OCI-LY3 (cell line): Measurements from ENCODE around the gene COBL.

Experiments used
- H2AFZ ChIP-seq: fragments of 200-600, 300-600 bp; shearing (Covaris generic); 2 replicates; pipeline ENCODE4 v1.6.0; 2014; ENCODE audit warnings: antibody characterized with exemption, low read depth, low read length
- H3K27ac ChIP-seq: fragments of 200-600, 300-600 bp; sonication (generic); 2 replicates; pipeline ENCODE4 v1.5.1; 2014; ENCODE audit warnings: mild to moderate bottlenecking, low read length, moderate library complexity, mixed read lengths
- H3K27me3 ChIP-seq: fragments of 200-600, 300-600 bp; sonication (generic); 2 replicates; pipeline ENCODE4 v1.6.1; 2014; ENCODE audit warnings: low read depth, low read length, mixed read lengths
- H3K36me3 ChIP-seq: fragments of 200-600, 300-600 bp; sonication (generic); replicated peaks from 2 replicates; pipeline ENCODE3; 2014; ENCODE audit warnings: low read depth, low read length, mixed read lengths
- H3K4me1 ChIP-seq: fragments of 300-600, 200-600 bp; sonication (generic); 2 replicates; pipeline ENCODE4 v1.6.1; 2014; ENCODE audit warnings: low read length, mixed read lengths
- H3K4me2 ChIP-seq: fragments of 200-600, 300-600 bp; sonication (generic); 2 replicates; pipeline ENCODE4 v1.6.1; 2014; ENCODE audit warnings: low read length, mixed read lengths
- H3K4me3 ChIP-seq: fragments of 300-600, 200-600 bp; sonication (generic); 2 replicates; pipeline ENCODE4 v1.5.1; 2014; ENCODE audit warnings: antibody characterized with exemption, mild to moderate bottlenecking, low read length, moderate library complexity
- H3K79me2 ChIP-seq: fragments of 300-600, 200-600 bp; shearing (Covaris generic); 2 replicates; pipeline ENCODE4 v1.6.1; 2014; ENCODE audit warnings: mild to moderate bottlenecking, low read length, mixed read lengths
- H3K9ac ChIP-seq: fragments of 300-600, 200-600 bp; shearing (Covaris generic); 2 replicates; pipeline ENCODE4 v1.6.0; 2014; ENCODE audit warnings: mild to moderate bottlenecking, low read length, moderate library complexity
- H3K9me3 ChIP-seq: fragments of 200-600, 300-600 bp; shearing (Covaris generic); 2 replicates; pipeline ENCODE4 v1.6.1; 2014; ENCODE audit warnings: low read length, mixed read lengths; ENCODE audit not compliant: insufficient read depth
- H4K20me1 ChIP-seq: fragments of 200-600, 300-600 bp; sonication (generic); 2 replicates; pipeline ENCODE4 v1.6.1; 2016; ENCODE audit warnings: low read length, mixed read lengths; ENCODE audit not compliant: insufficient read depth
- EZH2phosphoT487 ChIP-seq: fragments of 200-600 bp; shearing (Covaris generic); IDR thresholded peaks from 2 replicates; pipeline ENCODE4 v1.6.1; 2018; ENCODE audit warnings: antibody characterized with exemption, mixed run types, low read depth
- TF ChIP-seq, protein P1 (sequence below): fragments of 200-600, 300-600 bp; sonication (generic); IDR thresholded peaks from 2 replicates; pipeline ENCODE4 v1.5.1; 2014; ENCODE audit warnings: antibody characterized with exemption, low read length, low read depth

Gene COBL

DNA sequence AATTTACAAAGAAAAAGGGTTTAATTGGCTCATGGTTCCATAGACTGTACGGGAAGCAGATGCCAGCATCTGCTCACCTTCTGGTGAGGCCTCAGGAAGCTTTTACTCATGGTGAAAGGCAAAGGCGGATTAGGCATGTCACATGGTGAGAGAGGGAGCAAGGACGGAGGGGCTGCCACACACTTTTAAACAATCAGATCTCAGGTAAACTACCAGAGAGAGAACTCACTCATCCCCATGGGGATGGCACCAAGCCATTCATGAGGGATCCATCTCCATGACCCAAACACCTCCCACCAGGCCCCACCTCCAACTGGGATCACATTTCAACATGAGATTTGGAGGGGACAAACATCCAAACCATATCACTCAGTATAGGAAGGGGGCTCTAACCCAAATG is 183.9 kb downstream of the COBL start:
- no peaks in the 10 kb centered on the region for H3K4me1 ChIP-seq
- no peak overlapping the region for H3K4me2 ChIP-seq
- no peak for TF ChIP-seq EZH2phosphoT487
- TF ChIP-seq, protein P1, sequence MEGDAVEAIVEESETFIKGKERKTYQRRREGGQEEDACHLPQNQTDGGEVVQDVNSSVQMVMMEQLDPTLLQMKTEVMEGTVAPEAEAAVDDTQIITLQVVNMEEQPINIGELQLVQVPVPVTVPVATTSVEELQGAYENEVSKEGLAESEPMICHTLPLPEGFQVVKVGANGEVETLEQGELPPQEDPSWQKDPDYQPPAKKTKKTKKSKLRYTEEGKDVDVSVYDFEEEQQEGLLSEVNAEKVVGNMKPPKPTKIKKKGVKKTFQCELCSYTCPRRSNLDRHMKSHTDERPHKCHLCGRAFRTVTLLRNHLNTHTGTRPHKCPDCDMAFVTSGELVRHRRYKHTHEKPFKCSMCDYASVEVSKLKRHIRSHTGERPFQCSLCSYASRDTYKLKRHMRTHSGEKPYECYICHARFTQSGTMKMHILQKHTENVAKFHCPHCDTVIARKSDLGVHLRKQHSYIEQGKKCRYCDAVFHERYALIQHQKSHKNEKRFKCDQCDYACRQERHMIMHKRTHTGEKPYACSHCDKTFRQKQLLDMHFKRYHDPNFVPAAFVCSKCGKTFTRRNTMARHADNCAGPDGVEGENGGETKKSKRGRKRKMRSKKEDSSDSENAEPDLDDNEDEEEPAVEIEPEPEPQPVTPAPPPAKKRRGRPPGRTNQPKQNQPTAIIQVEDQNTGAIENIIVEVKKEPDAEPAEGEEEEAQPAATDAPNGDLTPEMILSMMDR: no peak
- H3K4me3 ChIP-seq: no peak overlapping the region
- no peaks in the 10 kb centered on the region for H4K20me1 ChIP-seq
- no peaks in the 10 kb centered on the region for H3K36me3 ChIP-seq
- no peaks in the 10 kb centered on the region for H3K9me3 ChIP-seq
- H3K9ac ChIP-seq: no peak overlapping the region
- no peak overlapping the region for H3K27ac ChIP-seq
- no peaks in the 10 kb centered on the region for H3K27me3 ChIP-seq
- H2AFZ ChIP-seq: no peak overlapping the region
- H3K79me2 ChIP-seq: no peaks in the 10 kb centered on the region

DNA sequence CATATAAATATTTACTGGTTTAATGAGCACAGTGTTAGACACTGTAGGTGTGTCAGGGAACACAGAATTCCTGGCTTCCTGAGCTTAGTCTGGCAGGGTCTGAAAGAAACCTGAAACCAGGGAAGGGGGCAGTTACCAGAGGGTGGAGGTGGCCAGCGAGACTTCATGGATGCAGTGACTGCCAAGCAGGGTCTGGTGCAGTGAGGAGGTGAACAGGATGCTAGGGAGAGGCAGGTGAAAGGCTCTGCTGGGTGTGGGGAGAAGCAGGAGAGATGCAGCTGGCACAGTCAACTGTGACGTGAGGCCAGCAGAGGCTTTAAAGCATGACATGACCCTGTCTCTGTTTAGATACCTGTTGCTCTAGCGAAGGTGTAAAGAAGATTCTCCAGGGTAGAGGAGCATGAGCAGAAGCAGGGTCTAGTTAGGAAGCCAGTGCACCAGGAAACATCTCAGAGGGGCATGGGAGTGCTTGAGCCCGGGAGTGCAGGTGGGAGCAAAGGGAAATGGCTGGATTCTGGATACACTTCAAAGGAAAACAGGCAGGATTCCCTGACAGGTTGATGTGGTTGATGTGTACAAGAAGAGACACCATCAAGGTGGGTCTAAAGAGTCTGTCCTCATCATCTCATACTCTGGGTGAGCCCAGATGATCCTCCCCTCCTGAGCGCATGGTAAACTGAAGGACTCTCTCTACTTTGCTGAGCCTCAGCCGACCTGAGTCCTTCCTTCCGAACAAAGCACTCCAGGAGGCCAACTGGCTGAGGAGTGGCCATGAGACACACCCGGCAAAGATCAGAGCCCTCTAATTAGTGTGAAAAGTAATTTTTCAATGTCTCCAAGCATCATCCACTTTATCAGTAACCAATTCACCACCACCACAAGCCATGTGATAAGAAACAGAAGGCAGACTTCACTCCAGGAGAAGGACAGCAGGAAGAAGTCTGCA is 186.8 kb downstream of the COBL start:
- H3K9ac ChIP-seq: no peak overlapping the region

DNA sequence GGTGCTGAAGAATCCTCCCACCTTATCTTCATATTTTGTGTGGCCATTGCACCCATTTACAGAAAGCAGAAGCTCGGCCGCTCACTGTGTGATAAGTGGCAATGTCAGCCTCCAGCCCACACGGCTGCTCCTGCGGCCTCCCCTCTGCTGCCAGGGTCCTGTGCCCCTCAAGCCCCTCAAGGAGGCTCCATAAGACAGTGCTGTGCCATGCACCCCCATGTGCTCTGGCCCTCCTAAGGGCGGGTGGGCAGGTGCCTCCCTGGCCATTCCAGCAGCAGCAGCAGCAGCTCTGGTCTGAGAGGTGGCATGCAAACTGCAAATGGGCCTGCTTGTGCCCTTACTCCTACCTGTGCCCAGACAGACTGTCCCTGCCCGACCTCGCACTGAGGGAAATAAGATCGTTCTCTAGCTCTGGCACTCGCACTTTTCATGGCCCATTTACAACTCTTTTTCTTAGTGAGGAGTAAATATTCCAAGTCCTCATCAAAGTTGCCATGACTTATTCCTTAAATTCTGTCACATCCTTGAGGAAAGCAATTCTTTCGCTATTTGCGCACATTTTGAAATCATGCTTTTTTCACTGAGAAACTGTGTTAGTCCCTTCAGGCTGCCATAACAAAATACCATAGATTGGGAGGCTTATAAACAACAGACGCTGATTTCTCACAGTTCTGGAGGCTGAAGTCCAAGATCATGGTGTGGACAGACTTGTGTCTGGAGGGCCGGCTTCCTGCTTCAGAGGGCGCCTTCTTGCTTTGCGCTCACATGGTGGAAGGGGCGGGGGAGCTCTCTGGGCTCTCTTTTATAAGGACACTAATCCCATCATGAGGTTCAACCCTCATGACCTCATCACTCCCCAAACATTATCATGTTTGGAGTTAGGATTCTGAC is 187.8 kb downstream of the COBL start:
- Histone ChIP-seq H3K4me1 (0 out of 2 replicates have a peak, but pooled peaks cover 2% of the 10 kb centered on the region), H3K36me3 (no peaks in the 10 kb centered on the region), H3K27ac (no peak overlapping the region), H3K27me3 (no peaks in the 10 kb centered on the region), H2AFZ (no peak overlapping the region), H3K4me2 (no peak overlapping the region), H3K79me2 (no peaks in the 10 kb centered on the region), H4K20me1 (no peaks in the 10 kb centered on the region), H3K4me3 (no peak overlapping the region), H3K9me3 (no peaks in the 10 kb centered on the region), H3K9ac (no peak overlapping the region)
- TF ChIP-seq, protein P1: no peak
- TF ChIP-seq EZH2phosphoT487: no peak

More for the DNA sequence above, 186.8 kb downstream of the COBL start:
- Histone ChIP-seq H3K4me1 (no peaks in the 10 kb centered on the region), H3K27me3 (no peaks in the 10 kb centered on the region), H3K36me3 (no peaks in the 10 kb centered on the region), H4K20me1 (no peaks in the 10 kb centered on the region), H3K4me3 (no peak overlapping the region), H2AFZ (no peak overlapping the region), H3K9me3 (no peaks in the 10 kb centered on the region), H3K27ac (no peak overlapping the region), H3K79me2 (no peaks in the 10 kb centered on the region), H3K4me2 (no peak overlapping the region)
- TF ChIP-seq, protein P1: no peak
- no peak for TF ChIP-seq EZH2phosphoT487

DNA sequence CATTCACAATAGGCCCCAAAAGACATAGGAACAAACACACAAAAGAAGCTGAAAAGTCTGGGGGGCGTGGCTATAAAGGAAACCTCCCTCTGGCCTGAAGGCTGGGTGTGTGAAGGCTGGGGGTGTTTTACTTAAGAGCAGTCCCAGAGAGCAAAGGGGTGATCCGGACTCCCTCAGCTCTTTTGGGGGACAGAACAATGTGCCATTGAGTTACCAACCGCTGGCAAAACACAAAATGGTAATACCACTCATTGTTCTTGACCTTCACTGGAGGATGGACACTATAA is 189.0 kb downstream of the COBL start:
- no peaks in the 10 kb centered on the region for H3K9me3 ChIP-seq
- no peaks in the 10 kb centered on the region for H3K27me3 ChIP-seq
- no peak overlapping the region for H3K27ac ChIP-seq
- no peak overlapping the region for H3K4me2 ChIP-seq
- H3K9ac ChIP-seq: no peak overlapping the region
- no peaks in the 10 kb centered on the region for H4K20me1 ChIP-seq
- H3K36me3 ChIP-seq: no peaks in the 10 kb centered on the region
- no peak overlapping the region for H2AFZ ChIP-seq
- TF ChIP-seq EZH2phosphoT487: no peak
- TF ChIP-seq, protein P1: no peak
- peaks cover 8% of the 10 kb centered on the region; the same call in 1 of the 2 replicates for H3K4me1 ChIP-seq
- no peak overlapping the region for H3K4me3 ChIP-seq
- no peaks in the 10 kb centered on the region for H3K79me2 ChIP-seq
